ENCODE results near the gene PTPRG. TPM values are rescaled to one million over a fixed set of nuclear protein-coding genes. Genes with fewer than 3 reads are reported as not detected.

The PTPRG gene
- total RNA-seq, 1 experiment from 2014 or later: 69.3 TPM

GRCh38 chr3:61964566-61964965 lies 403.2 kb downstream of the PTPRG start:
- Histone ChIP-seq H2AFZ (ENCODE audit: low read length) (no peak overlapping the region), H2BK5ac (ENCODE audit: insufficient read length, low read length) (no peak overlapping the region), H3K79me1 (ENCODE audit: insufficient read depth, low read depth, low read length, poor library complexity, severe bottlenecking) (peaks cover 4% of the 10 kb centered on the region), H2BK20ac (ENCODE audit: low read depth, low read length, poor library complexity, severe bottlenecking) (no peak overlapping the region), H3K56ac (ENCODE audit: insufficient read length, low read depth, low read length) (no peak overlapping the region), H2BK120ac (ENCODE audit: low read depth, low read length, poor library complexity, severe bottlenecking) (no peak overlapping the region), H3K14ac (ENCODE audit: insufficient read depth, low read length) (no peak overlapping the region), H3K27ac (ENCODE audit: insufficient read length, low read depth, low read length) (no peak overlapping the region), H3K4me2 (ENCODE audit: insufficient read depth, insufficient read length, low read length) (no peak overlapping the region), H4K5ac (ENCODE audit: insufficient read length, low read depth, low read length) (no peak overlapping the region), H2BK12ac (ENCODE audit: insufficient read length, low read depth, low read length) (no peak overlapping the region), H3K9me3 (ENCODE audit: control insufficient read depth, low read depth, low read length) (no peaks in the 10 kb centered on the region), H3K18ac (ENCODE audit: insufficient read length, low read depth, low read length) (no peak overlapping the region), H4K8ac (replicated peaks; ENCODE audit: insufficient read length, low read depth, low read length) (no peak overlapping the region), H3K4ac (ENCODE audit: low read depth, low read length) (no peak overlapping the region), H4K20me1 (ENCODE audit: control insufficient read depth, insufficient read depth, insufficient read length) (no peaks in the 10 kb centered on the region), H2AK5ac (ENCODE audit: insufficient read length, low read length) (no peak overlapping the region), H4K91ac (ENCODE audit: insufficient read length, low read depth, low read length) (no peak overlapping the region), H3T11ph (ENCODE audit: low read length) (no peak overlapping the region), H3K23me2 (ENCODE audit: insufficient read length, low read depth, low read length, poor library complexity, severe bottlenecking) (no peaks in the 10 kb centered on the region), H3K4me1 (ENCODE audit: insufficient read depth, low read length) (peaks cover 9% of the 10 kb centered on the region; the same call in 1 of the 2 replicates), H3K23ac (ENCODE audit: insufficient read length, low read depth, low read length) (no peak overlapping the region), H3K79me2 (ENCODE audit: insufficient read depth, low read length) (peaks cover 5% of the 10 kb centered on the region; the same call in 1 of the 2 replicates), H2BK15ac (ENCODE audit: low read depth, low read length) (no peak overlapping the region), H3K27me3 (ENCODE audit: insufficient read depth, low read length) (no peaks in the 10 kb centered on the region), H3K9ac (ENCODE audit: extremely low read depth, insufficient read length, low read length) (no peak overlapping the region)
- H3K4me1 Mint-ChIP-seq: peaks cover 36 to 44% of the 10 kb centered on the region in 2 experiments
- no CpG with 5 or more reads among the region's 8 CpGs for WGBS (ENCODE audit: extremely low coverage, insufficient read length, low lambda C conversion rate)
- no peak for TF ChIP-seq CTCF (conservative IDR thresholded peaks at IDR 0.05)
- no peak overlapping the region for H3K4me3 Mint-ChIP-seq
- no peaks in the 10 kb centered on the region for H3K36me3 Mint-ChIP-seq (ENCODE audit: insufficient read depth in 1 of 3, low read depth in 3 of 3)
- H3K27ac Mint-ChIP-seq: peak overlapping the region; percentile 5 to 21 (median 8); a peak in 2 of 7 replicates
- H3K9me3 Mint-ChIP-seq: no peaks in the 10 kb centered on the region
- no peak for DNase-seq
- H3K27me3 Mint-ChIP-seq (ENCODE audit: low read depth): no peaks in the 10 kb centered on the region
